Fibroblast of the aortic adventitia (primary cell): ENCODE measurements around the gene ZNF322. TPM values are rescaled to one million over a fixed set of nuclear protein-coding genes. Genes with fewer than 3 reads are reported as not detected.
"Not testable (repeated sequence)": the region's sequence is repeated elsewhere in the genome, so short reads cannot be mapped to it uniquely, and the experiment has no call there.

Source experiments
- DNase-seq: peaks from one replicate; pipeline ENCODE4 v3.0.0-alpha.2; 2010; ENCODE audit warnings: low read depth
- H3K4me3 ChIP-seq: 2 replicates; pipeline ENCODE4 v1.5.1; 2011; ENCODE audit warnings: low read depth, mild to moderate bottlenecking, control low read depth, low read length, moderate library complexity
- CTCF ChIP-seq: IDR thresholded peaks from 2 replicates; pipeline ENCODE4 v1.5.1; 2011; ENCODE audit warnings: mild to moderate bottlenecking, low read length, control low read depth, inconsistent platforms; ENCODE audit not compliant: insufficient read depth
- total RNA-seq: library from RNA; depleted of rRNA; stranded (reverse); fragments of >200 nt; gene quantifications from 2 replicates; pipeline ENCODE4 v1.2.3, GENCODE V29; 2012; ENCODE audit warnings: low replicate concordance

The ZNF322 gene
- 15.5 and 21.6 TPM in 2 replicates for total RNA-seq

GRCh38 chr6:26659042-26659999, at the start of gene ZNF322:
Gene ZNF322, minus strand, starts transcription at chr6:26659746. Its CDS starts 21,193 bp downstream, at chr6:26638553.
- peak; percentile 90 for DNase-seq
- H3K4me3 ChIP-seq: peak within 1 kb of the TSS; percentile 92
- TF ChIP-seq CTCF: no peak

GRCh38 chr6:26705780-26706179, 46.2 kb upstream of the ZNF322 start:
- not testable (repeated sequence) for DNase-seq, H3K4me3 ChIP-seq

GRCh38 chr6:26705352-26705751, 45.8 kb upstream of the ZNF322 start:
- H3K4me3 ChIP-seq, DNase-seq: not testable (repeated sequence)

GRCh38 chr6:26701023-26701747, 41.6 kb upstream of the ZNF322 start:
- DNase-seq: not testable (repeated sequence)

GRCh38 chr6:26697496-26697895, 38.0 kb upstream of the ZNF322 start:
- H3K4me3 ChIP-seq, DNase-seq: not testable (repeated sequence)

More at GRCh38 chr6:26701023-26701747, 41.6 kb upstream of the ZNF322 start:
- not testable (repeated sequence) for H3K4me3 ChIP-seq

- not testable (repeated sequence) for H3K4me3 ChIP-seq
These were observed 29.9 kb upstream of the ZNF322 start for GRCh38 chr6:26689324-26689947.

GRCh38 chr6:26682435-26683042, 23.0 kb upstream of the ZNF322 start:
- DNase-seq, H3K4me3 ChIP-seq: not testable (repeated sequence)

More at GRCh38 chr6:26689324-26689947, 29.9 kb upstream of the ZNF322 start:
- DNase-seq: not testable (repeated sequence)

- DNase-seq, H3K4me3 ChIP-seq: not testable (repeated sequence)
These were observed 13.7 kb upstream of the ZNF322 start for GRCh38 chr6:26673287-26673686.

- H3K4me3 ChIP-seq, DNase-seq: not testable (repeated sequence)
These were observed 11.0 kb upstream of the ZNF322 start for GRCh38 chr6:26670558-26670957.

GRCh38 chr6:26670003-26670402, 10.5 kb upstream of the ZNF322 start:
- not testable (repeated sequence) for H3K4me3 ChIP-seq, DNase-seq

- TF ChIP-seq CTCF: peak; percentile 41
- peak; percentile 37 for DNase-seq
- H3K4me3 ChIP-seq: peak overlapping the region; percentile 92
These were observed 435 bp upstream of the ZNF322 start for GRCh38 chr6:26660000-26660361.
